HepG2 (cell line): ENCODE measurements around the gene C2orf42. TPM values are rescaled to one million over a fixed set of nuclear protein-coding genes. Genes with fewer than 3 reads are reported as not detected.

Experiments used
- AGO2 ChIP-seq: fragments of 200-400 bp; formaldehyde crosslinking; optimal IDR thresholded peaks from 2 replicates; pipeline ENCODE3; 2017; ENCODE audit warnings: mild to moderate bottlenecking, low read depth, low read length, moderate library complexity
- EHMT2 ChIP-seq: fragments of 200-600 bp; sonication (generic); IDR thresholded peaks from 2 replicates; pipeline ENCODE4 v1.7.0; 2017; ENCODE audit warnings: antibody characterized with exemption, low read depth, low read length, borderline replicate concordance
- EZH2 ChIP-seq: conservative IDR thresholded peaks from 2 replicates; pipeline ENCODE4 v1.6.1; 2012; ENCODE audit warnings: mild to moderate bottlenecking, low read depth, low read length, moderate library complexity
- HNRNPH1 ChIP-seq: fragments of 200-400 bp; formaldehyde crosslinking; optimal IDR thresholded peaks from 2 replicates; pipeline ENCODE3; 2017; ENCODE audit warnings: mild to moderate bottlenecking, low read depth, low read length
- MLLT10 ChIP-seq: sonication (generic); formaldehyde crosslinking; IDR thresholded peaks from 2 replicates; pipeline ENCODE4 v1.4.0; 2020; ENCODE audit warnings: missing genetic modification reagents
- RFXANK ChIP-seq: IDR thresholded peaks from 2 replicates; pipeline ENCODE4 v1.6.1; 2016
- SNRNP70 ChIP-seq: fragments of 200-400 bp; formaldehyde crosslinking; IDR thresholded peaks from 2 replicates; pipeline ENCODE4 v1.6.1; 2017; ENCODE audit warnings: mild to moderate bottlenecking, low read depth, low read length, moderate library complexity
- SP140L ChIP-seq: sonication (generic); formaldehyde crosslinking; IDR thresholded peaks from 2 replicates; pipeline ENCODE4 v1.4.0; 2020; ENCODE audit warnings: missing genetic modification reagents, borderline replicate concordance
- SP2 ChIP-seq: sonication (generic); formaldehyde crosslinking; IDR thresholded peaks from 2 replicates; pipeline ENCODE4 v1.5.1; 2020; ENCODE audit warnings: mild to moderate bottlenecking, missing genetic modification reagents
- SRSF1 ChIP-seq: fragments of 200-400 bp; formaldehyde crosslinking; optimal IDR thresholded peaks from 2 replicates; pipeline ENCODE3; 2017; ENCODE audit warnings: mild to moderate bottlenecking, low read depth, low read length, moderate library complexity
- TEAD3 ChIP-seq: optimal IDR thresholded peaks from 2 replicates; pipeline ENCODE3; 2016; ENCODE audit warnings: borderline replicate concordance
- ZBTB38 ChIP-seq: sonication (generic); formaldehyde crosslinking; IDR thresholded peaks from 2 replicates; pipeline ENCODE4 v1.5.1; 2020; ENCODE audit warnings: mild to moderate bottlenecking, missing genetic modification reagents
- ZBTB8A ChIP-seq: sonication (generic); formaldehyde crosslinking; IDR thresholded peaks from 2 replicates; pipeline ENCODE4 v1.4.0; 2020; ENCODE audit warnings: mild to moderate bottlenecking, low read depth, missing genetic modification reagents, borderline replicate concordance
- ZC3H13 ChIP-seq: sonication (generic); formaldehyde crosslinking; IDR thresholded peaks from 2 replicates; pipeline ENCODE4 v1.8.1; 2023; ENCODE audit warnings: mild to moderate bottlenecking, missing genetic modification reagents, moderate library complexity
- ZNF468 ChIP-seq: sonication (generic); formaldehyde crosslinking; IDR thresholded peaks from 2 replicates; pipeline ENCODE4 v1.8.0; 2022; ENCODE audit warnings: mild to moderate bottlenecking, moderate library complexity, missing genetic modification reagents
- ZNF615 ChIP-seq: sonication (generic); formaldehyde crosslinking; IDR thresholded peaks from 2 replicates; pipeline ENCODE4 v1.5.0; 2020; ENCODE audit warnings: mild to moderate bottlenecking, missing genetic modification reagents, borderline replicate concordance
- ZNF7 ChIP-seq: IDR thresholded peaks from 2 replicates; pipeline ENCODE4 v1.6.1; 2016; ENCODE audit warnings: missing biosample characterization, missing genetic modification reagents
- ZNF790 ChIP-seq: sonication (generic); formaldehyde crosslinking; IDR thresholded peaks from 2 replicates; pipeline ENCODE4 v1.8.0; 2022; ENCODE audit warnings: missing genetic modification reagents, mild to moderate bottlenecking, borderline replicate concordance
- ZNF850 ChIP-seq: sonication (generic); formaldehyde crosslinking; conservative IDR thresholded peaks from 2 replicates; pipeline ENCODE4 v1.9.0; 2021; ENCODE audit warnings: mild to moderate bottlenecking, missing genetic modification reagents
- polyA plus RNA-seq, 8 experiments: library from polyadenylated mRNA; depleted of rRNA in 3 of 8; stranded (reverse) in 7 of 8; unstranded in 1 of 8; fragments of >200 nt; fragmentation: Illumina TruSeq in 4 of 8; extraction: Trizol in 4 of 8; gene quantifications; 2 replicates each; pipeline versions ENCODE4 v1.2.1 to v1.2.3, GENCODE V29; 2011 to 2016; ENCODE audit warnings: low read depth in 4 of 8, missing spikeins in 1 of 8, mixed read lengths in 1 of 8; ENCODE audit not compliant: insufficient read depth in 1 of 8
- total RNA-seq, 5 experiments: library from RNA; depleted of rRNA; stranded (reverse); fragments of >200 nt; fragmentation: Illumina TruSeq; extraction: Trizol; gene quantifications; 2 replicates each; pipeline ENCODE4 v1.2.3, GENCODE V29; 2016; ENCODE audit warnings: low read depth in 1 of 5
- TF ChIP-seq, protein P1 (sequence below): sonication (generic); formaldehyde crosslinking; IDR thresholded peaks from 2 replicates; pipeline ENCODE4 v1.5.1; 2020; ENCODE audit warnings: mild to moderate bottlenecking, missing genetic modification reagents, moderate library complexity
- TF ChIP-seq, protein P2 (sequence below): sonication (generic); formaldehyde crosslinking; IDR thresholded peaks from 2 replicates; pipeline ENCODE4 v1.4.0; 2020; ENCODE audit warnings: missing genetic modification reagents
- TF ChIP-seq, protein P3 (sequence below): sonication (generic); formaldehyde crosslinking; IDR thresholded peaks from 2 replicates; pipeline ENCODE4 v1.5.1; 2020; ENCODE audit warnings: missing genetic modification reagents, mild to moderate bottlenecking, borderline replicate concordance
- TF ChIP-seq, protein P4 (sequence below): sonication (generic); formaldehyde crosslinking; IDR thresholded peaks from 2 replicates; pipeline ENCODE4 v1.8.0; 2022; ENCODE audit warnings: missing genetic modification reagents, mild to moderate bottlenecking, moderate library complexity, borderline replicate concordance

The C2orf42 gene
- total and polyA plus RNA-seq, 2 of the 13 experiments (the other 11 are each of a cell fraction or from before 2014, with no cell fraction given): 9.3 to 9.9 TPM

DNA sequence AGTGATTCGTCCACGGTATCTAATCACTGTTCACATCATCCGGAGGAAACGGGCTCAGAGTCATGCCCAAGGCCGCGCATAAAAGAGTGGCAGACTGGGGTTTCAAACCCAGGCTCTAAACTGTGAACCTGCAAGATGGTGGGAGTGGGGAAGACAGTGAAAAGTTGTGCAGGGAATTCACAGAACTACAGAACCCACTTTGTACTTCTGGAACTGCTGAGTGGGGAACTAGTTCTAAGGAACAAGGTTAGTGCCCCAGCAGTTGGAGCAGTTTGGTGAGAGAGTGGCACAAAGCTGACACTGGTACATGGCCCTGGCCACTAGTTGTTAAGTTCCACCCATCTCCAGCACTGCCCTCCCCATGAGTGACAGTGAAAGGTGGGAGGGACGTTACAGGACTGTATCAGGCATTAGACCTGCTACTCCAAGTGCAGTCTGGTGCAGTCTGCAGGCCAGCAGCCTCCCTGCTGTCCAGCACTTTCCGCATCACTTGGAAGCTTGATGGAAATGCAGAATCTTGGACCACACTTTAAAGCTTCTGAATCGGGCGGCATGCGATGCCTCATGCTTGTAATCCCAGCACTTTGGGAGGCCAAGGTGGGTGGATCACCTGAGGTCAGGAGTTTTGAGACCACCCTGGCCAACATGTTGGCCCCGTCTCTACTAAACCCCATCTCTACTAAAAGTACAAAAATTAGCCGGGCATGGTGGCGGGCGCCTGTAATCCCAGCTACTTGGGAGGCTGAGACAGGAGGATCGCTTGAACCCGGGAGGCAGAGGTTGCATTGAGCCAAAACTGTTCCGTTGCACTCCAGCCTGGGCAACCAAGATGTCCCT is 47.3 kb downstream of the C2orf42 start (continued):
- TF ChIP-seq, protein P1, sequence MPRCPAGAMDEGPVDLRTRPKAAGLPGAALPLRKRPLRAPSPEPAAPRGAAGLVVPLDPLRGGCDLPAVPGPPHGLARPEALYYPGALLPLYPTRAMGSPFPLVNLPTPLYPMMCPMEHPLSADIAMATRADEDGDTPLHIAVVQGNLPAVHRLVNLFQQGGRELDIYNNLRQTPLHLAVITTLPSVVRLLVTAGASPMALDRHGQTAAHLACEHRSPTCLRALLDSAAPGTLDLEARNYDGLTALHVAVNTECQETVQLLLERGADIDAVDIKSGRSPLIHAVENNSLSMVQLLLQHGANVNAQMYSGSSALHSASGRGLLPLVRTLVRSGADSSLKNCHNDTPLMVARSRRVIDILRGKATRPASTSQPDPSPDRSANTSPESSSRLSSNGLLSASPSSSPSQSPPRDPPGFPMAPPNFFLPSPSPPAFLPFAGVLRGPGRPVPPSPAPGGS (CRISPR knock-in tag): peak; percentile 69; the same call in 1 of the 2 replicates
- TF ChIP-seq SP2 (CRISPR knock-in tag): no peak
- 0 out of 2 replicates have a peak, but pooled peaks have one; percentile 16 for TF ChIP-seq ZNF850 (CRISPR knock-in tag)
- TF ChIP-seq ZNF7: peak; percentile 93
- TF ChIP-seq ZBTB8A (CRISPR knock-in tag): 0 out of 2 replicates have a peak, but pooled peaks have one; percentile 39
- peak; percentile 87; the same call in 1 of the 2 replicates for TF ChIP-seq ZBTB38 (CRISPR knock-in tag)
- TF ChIP-seq EZH2: no peak
- no peak for TF ChIP-seq EHMT2
- no peak; the same call in 1 of the 2 replicates for TF ChIP-seq ZNF615
- TF ChIP-seq AGO2: no peak
- TF ChIP-seq, protein P2, sequence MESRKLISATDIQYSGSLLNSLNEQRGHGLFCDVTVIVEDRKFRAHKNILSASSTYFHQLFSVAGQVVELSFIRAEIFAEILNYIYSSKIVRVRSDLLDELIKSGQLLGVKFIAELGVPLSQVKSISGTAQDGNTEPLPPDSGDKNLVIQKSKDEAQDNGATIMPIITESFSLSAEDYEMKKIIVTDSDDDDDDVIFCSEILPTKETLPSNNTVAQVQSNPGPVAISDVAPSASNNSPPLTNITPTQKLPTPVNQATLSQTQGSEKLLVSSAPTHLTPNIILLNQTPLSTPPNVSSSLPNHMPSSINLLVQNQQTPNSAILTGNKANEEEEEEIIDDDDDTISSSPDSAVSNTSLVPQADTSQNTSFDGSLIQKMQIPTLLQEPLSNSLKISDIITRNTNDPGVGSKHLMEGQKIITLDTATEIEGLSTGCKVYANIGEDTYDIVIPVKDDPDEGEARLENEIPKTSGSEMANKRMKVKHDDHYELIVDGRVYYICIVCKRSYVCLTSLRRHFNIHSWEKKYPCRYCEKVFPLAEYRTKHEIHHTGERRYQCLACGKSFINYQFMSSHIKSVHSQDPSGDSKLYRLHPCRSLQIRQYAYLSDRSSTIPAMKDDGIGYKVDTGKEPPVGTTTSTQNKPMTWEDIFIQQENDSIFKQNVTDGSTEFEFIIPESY (CRISPR knock-in tag): 0 out of 2 replicates have a peak, but pooled peaks have one; percentile 6
- peak; percentile 1 for TF ChIP-seq SRSF1
- no peak for TF ChIP-seq SP140L (CRISPR knock-in tag)
- TF ChIP-seq SNRNP70: no peak
- peak; percentile 66 for TF ChIP-seq HNRNPH1
- TF ChIP-seq, protein P3, sequence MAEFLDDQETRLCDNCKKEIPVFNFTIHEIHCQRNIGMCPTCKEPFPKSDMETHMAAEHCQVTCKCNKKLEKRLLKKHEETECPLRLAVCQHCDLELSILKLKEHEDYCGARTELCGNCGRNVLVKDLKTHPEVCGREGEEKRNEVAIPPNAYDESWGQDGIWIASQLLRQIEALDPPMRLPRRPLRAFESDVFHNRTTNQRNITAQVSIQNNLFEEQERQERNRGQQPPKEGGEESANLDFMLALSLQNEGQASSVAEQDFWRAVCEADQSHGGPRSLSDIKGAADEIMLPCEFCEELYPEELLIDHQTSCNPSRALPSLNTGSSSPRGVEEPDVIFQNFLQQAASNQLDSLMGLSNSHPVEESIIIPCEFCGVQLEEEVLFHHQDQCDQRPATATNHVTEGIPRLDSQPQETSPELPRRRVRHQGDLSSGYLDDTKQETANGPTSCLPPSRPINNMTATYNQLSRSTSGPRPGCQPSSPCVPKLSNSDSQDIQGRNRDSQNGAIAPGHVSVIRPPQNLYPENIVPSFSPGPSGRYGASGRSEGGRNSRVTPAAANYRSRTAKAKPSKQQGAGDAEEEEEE: no peak
- no peak for TF ChIP-seq ZNF790 (CRISPR knock-in tag)
- no peak for TF ChIP-seq MLLT10 (CRISPR knock-in tag)
- TF ChIP-seq, protein P4, sequence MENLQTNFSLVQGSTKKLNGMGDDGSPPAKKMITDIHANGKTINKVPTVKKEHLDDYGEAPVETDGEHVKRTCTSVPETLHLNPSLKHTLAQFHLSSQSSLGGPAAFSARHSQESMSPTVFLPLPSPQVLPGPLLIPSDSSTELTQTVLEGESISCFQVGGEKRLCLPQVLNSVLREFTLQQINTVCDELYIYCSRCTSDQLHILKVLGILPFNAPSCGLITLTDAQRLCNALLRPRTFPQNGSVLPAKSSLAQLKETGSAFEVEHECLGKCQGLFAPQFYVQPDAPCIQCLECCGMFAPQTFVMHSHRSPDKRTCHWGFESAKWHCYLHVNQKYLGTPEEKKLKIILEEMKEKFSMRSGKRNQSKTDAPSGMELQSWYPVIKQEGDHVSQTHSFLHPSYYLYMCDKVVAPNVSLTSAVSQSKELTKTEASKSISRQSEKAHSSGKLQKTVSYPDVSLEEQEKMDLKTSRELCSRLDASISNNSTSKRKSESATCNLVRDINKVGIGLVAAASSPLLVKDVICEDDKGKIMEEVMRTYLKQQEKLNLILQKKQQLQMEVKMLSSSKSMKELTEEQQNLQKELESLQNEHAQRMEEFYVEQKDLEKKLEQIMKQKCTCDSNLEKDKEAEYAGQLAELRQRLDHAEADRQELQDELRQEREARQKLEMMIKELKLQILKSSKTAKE (CRISPR knock-in tag): no peak
- TF ChIP-seq TEAD3 (CRISPR knock-in tag): peak; percentile 51
- no peak for TF ChIP-seq ZNF468 (CRISPR knock-in tag)
- no peak for TF ChIP-seq RFXANK (CRISPR knock-in tag)
- no peak for TF ChIP-seq ZC3H13 (CRISPR knock-in tag)
